HepG2 (cell line): ENCODE results near the gene IQCE. TPM values are rescaled to one million over a fixed set of nuclear protein-coding genes. Genes with fewer than 3 reads are reported as not detected.

Experiments
- BORCS8-MEF2B ChIP-seq: sonication (generic); formaldehyde crosslinking; IDR thresholded peaks from 2 replicates; pipeline ENCODE4 v1.8.0; 2022; ENCODE audit warnings: mild to moderate bottlenecking, missing genetic modification reagents
- DPF2 ChIP-seq: sonication (generic); formaldehyde crosslinking; IDR thresholded peaks from 2 replicates; pipeline ENCODE4 v1.4.0; 2020; ENCODE audit warnings: mild to moderate bottlenecking, low read depth, missing genetic modification reagents, borderline replicate concordance
- HOXA5 ChIP-seq: sonication (generic); formaldehyde crosslinking; IDR thresholded peaks from 2 replicates; pipeline ENCODE4 v1.4.0; 2020; ENCODE audit warnings: missing genetic modification reagents
- HOXD1 ChIP-seq: sonication (generic); formaldehyde crosslinking; IDR thresholded peaks from 2 replicates; pipeline ENCODE4 v1.5.0; 2020; ENCODE audit warnings: missing genetic modification reagents
- KAT2B ChIP-seq: fragments of 150-350 bp; IDR thresholded peaks from 2 replicates; pipeline ENCODE4 v1.6.1; 2014; ENCODE audit warnings: low read depth, low read length, borderline replicate concordance
- MXD4 ChIP-seq: IDR thresholded peaks from 2 replicates; pipeline ENCODE4 v1.6.1; 2016; ENCODE audit warnings: mild to moderate bottlenecking, missing biosample characterization, missing genetic modification reagents
- ZBTB21 ChIP-seq: sonication (generic); formaldehyde crosslinking; IDR thresholded peaks from 2 replicates; pipeline ENCODE4 v1.4.0; 2020; ENCODE audit warnings: missing genetic modification reagents
- ZFP1 ChIP-seq: IDR thresholded peaks from 2 replicates; pipeline ENCODE4 v1.6.1; 2016
- ZNF335 ChIP-seq: sonication (generic); formaldehyde crosslinking; IDR thresholded peaks from 2 replicates; pipeline ENCODE4 v1.4.0; 2020; ENCODE audit warnings: missing genetic modification reagents
- ZNF468 ChIP-seq: sonication (generic); formaldehyde crosslinking; IDR thresholded peaks from 2 replicates; pipeline ENCODE4 v1.8.0; 2022; ENCODE audit warnings: mild to moderate bottlenecking, moderate library complexity, missing genetic modification reagents
- ZNF883 ChIP-seq: sonication (generic); formaldehyde crosslinking; IDR thresholded peaks from 2 replicates; pipeline ENCODE4 v1.5.1; 2020; ENCODE audit warnings: mild to moderate bottlenecking, missing genetic modification reagents; ENCODE audit errors: not compliant biosample characterization
- polyA plus RNA-seq, 8 experiments: library from polyadenylated mRNA; depleted of rRNA in 3 of 8; stranded (reverse) in 7 of 8; unstranded in 1 of 8; fragments of >200 nt; fragmentation: Illumina TruSeq in 4 of 8; extraction: Trizol in 4 of 8; gene quantifications; 2 replicates each; pipeline versions ENCODE4 v1.2.1 to v1.2.3, GENCODE V29; 2011 to 2016; ENCODE audit warnings: low read depth in 4 of 8, missing spikeins in 1 of 8, mixed read lengths in 1 of 8; ENCODE audit not compliant: insufficient read depth in 1 of 8
- total RNA-seq, 5 experiments: library from RNA; depleted of rRNA; stranded (reverse); fragments of >200 nt; fragmentation: Illumina TruSeq; extraction: Trizol; gene quantifications; 2 replicates each; pipeline ENCODE4 v1.2.3, GENCODE V29; 2016; ENCODE audit warnings: low read depth in 1 of 5
- TF ChIP-seq, protein P1 (sequence below), 2 experiments: fragments of 450-650 bp in 1 of 2; sonication (generic) in 1 of 2; formaldehyde crosslinking in 1 of 2; IDR thresholded peaks; 2 replicates each; pipeline versions ENCODE4 v1.6.1 to v1.8.0; 2016 to 2022; ENCODE audit warnings: antibody characterized with exemption in 1 of 2, mild to moderate bottlenecking in 1 of 2, missing genetic modification reagents in 1 of 2
- TF ChIP-seq, protein P2 (sequence below): sonication (generic); formaldehyde crosslinking; IDR thresholded peaks from 2 replicates; pipeline ENCODE4 v1.8.1; 2023; ENCODE audit warnings: mild to moderate bottlenecking, missing genetic modification reagents
- TF ChIP-seq, protein P3 (sequence below): sonication (generic); formaldehyde crosslinking; IDR thresholded peaks from 2 replicates; pipeline ENCODE4 v1.8.1; 2023; ENCODE audit warnings: mild to moderate bottlenecking, moderate library complexity, missing genetic modification reagents
- TF ChIP-seq, protein P4 (sequence below): sonication (generic); formaldehyde crosslinking; conservative IDR thresholded peaks from 2 replicates; pipeline ENCODE4 v1.5.0; 2020; ENCODE audit warnings: missing genetic modification reagents

IQCE gene
- total and polyA plus RNA-seq, 2 of the 13 experiments (the other 11 are each of a cell fraction or from before 2014, with no cell fraction given): 1.5 to 2.5 TPM

DNA sequence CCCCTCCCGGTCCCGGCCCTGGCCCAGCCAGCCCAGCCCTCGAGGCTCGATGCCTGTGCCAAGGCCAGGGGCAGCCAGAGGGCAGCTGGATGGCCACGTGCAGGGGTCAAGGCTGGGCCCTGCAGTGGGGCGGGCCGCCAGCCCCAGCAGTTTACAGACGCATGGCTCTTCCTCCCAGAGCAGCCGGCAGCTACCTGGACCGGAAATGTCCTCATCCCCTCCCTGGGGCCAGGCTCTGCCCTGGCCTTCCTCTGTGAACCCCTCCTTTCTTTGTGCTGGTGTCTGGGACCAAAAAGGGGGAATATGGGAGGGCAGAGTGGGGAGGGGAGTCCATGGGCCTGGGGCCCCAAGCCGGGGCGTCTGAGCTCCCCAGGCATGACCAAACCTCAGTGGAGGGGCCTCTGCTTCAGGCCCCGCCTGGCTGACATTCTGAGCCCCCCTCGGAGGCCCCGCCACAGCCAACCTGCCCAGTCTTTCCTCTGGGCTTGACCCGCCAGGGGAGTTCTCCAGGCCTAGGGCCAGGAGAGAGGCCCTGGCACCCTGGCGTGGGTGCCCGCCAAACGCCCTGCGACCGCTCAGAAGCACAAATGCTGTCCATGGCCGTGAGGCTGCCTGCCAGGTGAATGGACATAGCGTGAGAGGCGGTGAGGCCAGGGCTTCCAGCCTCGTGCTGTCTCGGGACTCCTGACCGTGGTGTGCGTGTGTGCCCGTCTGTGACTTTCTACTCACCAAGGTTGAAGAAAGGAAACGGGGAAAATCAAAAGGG, 104.5 kb downstream of the IQCE start (continued):
- TF ChIP-seq, protein P1, sequence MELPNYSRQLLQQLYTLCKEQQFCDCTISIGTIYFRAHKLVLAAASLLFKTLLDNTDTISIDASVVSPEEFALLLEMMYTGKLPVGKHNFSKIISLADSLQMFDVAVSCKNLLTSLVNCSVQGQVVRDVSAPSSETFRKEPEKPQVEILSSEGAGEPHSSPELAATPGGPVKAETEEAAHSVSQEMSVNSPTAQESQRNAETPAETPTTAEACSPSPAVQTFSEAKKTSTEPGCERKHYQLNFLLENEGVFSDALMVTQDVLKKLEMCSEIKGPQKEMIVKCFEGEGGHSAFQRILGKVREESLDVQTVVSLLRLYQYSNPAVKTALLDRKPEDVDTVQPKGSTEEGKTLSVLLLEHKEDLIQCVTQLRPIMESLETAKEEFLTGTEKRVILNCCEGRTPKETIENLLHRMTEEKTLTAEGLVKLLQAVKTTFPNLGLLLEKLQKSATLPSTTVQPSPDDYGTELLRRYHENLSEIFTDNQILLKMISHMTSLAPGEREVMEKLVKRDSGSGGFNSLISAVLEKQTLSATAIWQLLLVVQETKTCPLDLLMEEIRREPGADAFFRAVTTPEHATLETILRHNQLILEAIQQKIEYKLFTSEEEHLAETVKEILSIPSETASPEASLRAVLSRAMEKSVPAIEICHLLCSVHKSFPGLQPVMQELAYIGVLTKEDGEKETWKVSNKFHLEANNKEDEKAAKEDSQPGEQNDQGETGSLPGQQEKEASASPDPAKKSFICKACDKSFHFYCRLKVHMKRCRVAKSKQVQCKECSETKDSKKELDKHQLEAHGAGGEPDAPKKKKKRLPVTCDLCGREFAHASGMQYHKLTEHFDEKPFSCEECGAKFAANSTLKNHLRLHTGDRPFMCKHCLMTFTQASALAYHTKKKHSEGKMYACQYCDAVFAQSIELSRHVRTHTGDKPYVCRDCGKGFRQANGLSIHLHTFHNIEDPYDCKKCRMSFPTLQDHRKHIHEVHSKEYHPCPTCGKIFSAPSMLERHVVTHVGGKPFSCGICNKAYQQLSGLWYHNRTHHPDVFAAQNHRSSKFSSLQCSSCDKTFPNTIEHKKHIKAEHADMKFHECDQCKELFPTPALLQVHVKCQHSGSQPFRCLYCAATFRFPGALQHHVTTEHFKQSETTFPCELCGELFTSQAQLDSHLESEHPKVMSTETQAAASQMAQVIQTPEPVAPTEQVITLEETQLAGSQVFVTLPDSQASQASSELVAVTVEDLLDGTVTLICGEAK (IDR thresholded peaks at IDR 0.05): no peak
- TF ChIP-seq, protein P1 (CRISPR knock-in tag; IDR thresholded peaks at IDR 0.05): peak; percentile 86
- TF ChIP-seq, protein P2, sequence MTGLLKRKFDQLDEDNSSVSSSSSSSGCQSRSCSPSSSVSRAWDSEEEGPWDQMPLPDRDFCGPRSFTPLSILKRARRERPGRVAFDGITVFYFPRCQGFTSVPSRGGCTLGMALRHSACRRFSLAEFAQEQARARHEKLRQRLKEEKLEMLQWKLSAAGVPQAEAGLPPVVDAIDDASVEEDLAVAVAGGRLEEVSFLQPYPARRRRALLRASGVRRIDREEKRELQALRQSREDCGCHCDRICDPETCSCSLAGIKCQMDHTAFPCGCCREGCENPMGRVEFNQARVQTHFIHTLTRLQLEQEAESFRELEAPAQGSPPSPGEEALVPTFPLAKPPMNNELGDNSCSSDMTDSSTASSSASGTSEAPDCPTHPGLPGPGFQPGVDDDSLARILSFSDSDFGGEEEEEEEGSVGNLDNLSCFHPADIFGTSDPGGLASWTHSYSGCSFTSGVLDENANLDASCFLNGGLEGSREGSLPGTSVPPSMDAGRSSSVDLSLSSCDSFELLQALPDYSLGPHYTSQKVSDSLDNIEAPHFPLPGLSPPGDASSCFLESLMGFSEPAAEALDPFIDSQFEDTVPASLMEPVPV (CRISPR knock-in tag): peak; percentile 92; the same call in 1 of the 2 replicates
- TF ChIP-seq ZBTB21 (CRISPR knock-in tag): 0 out of 2 replicates have a peak, but pooled peaks have one; percentile 30
- TF ChIP-seq BORCS8-MEF2B (CRISPR knock-in tag): peak; percentile 70
- peak; percentile 34; the same call in 1 of the 2 replicates for TF ChIP-seq HOXD1
- TF ChIP-seq KAT2B: no peak
- TF ChIP-seq ZNF883 (CRISPR knock-in tag): peak; percentile 93
- TF ChIP-seq DPF2 (CRISPR knock-in tag): peak; percentile 73
- TF ChIP-seq ZNF468 (CRISPR knock-in tag): 0 out of 2 replicates have a peak, but pooled peaks have one; percentile 72
- TF ChIP-seq ZNF335 (CRISPR knock-in tag): peak; percentile 67; the same call in 1 of the 2 replicates
- TF ChIP-seq, protein P3, sequence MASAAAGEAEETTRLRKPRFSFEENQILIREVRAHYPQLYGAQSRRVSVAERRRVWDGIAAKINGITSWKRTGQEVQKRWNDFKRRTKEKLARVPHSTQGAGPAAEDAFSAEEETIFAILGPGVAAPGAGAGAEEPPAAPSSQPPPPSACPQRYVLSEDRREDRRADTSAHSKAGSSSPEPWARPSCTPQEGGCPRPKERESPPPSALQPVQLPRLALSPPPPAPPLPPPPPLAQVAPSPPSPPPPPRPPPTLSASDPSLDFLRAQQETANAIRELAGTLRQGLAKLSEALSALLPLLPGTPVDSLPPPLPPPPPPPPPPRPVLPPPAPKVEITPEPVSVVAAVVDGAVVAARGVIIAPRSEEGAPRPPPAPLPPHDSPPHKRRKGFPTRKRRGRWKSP (CRISPR knock-in tag): peak; percentile 93
- no peak for TF ChIP-seq ZFP1 (CRISPR knock-in tag)
- TF ChIP-seq HOXA5 (CRISPR knock-in tag): peak; percentile 90
- TF ChIP-seq, protein P4, sequence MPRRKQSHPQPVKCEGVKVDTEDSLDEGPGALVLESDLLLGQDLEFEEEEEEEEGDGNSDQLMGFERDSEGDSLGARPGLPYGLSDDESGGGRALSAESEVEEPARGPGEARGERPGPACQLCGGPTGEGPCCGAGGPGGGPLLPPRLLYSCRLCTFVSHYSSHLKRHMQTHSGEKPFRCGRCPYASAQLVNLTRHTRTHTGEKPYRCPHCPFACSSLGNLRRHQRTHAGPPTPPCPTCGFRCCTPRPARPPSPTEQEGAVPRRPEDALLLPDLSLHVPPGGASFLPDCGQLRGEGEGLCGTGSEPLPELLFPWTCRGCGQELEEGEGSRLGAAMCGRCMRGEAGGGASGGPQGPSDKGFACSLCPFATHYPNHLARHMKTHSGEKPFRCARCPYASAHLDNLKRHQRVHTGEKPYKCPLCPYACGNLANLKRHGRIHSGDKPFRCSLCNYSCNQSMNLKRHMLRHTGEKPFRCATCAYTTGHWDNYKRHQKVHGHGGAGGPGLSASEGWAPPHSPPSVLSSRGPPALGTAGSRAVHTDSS (CRISPR knock-in tag): no peak
- TF ChIP-seq MXD4: peak; percentile 96
